ENCODE results near the gene FGD4.

The FGD4 gene

DNA sequence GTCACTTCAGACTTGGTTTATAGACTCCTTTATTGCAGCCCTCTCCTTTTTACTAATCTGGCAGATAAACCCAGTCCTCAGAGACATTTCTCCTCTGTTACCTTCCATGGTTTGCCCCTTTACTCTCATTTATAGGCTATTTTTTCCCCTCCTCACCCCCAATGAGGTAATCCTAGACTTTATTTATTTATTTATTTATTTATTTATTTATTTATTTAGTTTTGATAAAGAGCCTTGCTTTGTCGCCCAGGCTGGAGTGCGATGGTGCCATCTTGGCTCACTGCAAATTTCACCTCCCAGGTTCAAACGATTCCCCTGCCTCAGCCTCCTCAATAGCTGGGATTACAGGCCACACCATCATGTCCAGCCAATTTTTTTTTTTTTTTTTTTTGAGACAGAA is 8.4 kb downstream of the FGD4 start:
- no peak for DNase-seq (ENCODE audit: low read depth)

- no peak for DNase-seq (ENCODE audit: low read depth)
These were observed 14.1 kb downstream of the FGD4 start for GRCh38 chr12:32413412-32413811.

DNA sequence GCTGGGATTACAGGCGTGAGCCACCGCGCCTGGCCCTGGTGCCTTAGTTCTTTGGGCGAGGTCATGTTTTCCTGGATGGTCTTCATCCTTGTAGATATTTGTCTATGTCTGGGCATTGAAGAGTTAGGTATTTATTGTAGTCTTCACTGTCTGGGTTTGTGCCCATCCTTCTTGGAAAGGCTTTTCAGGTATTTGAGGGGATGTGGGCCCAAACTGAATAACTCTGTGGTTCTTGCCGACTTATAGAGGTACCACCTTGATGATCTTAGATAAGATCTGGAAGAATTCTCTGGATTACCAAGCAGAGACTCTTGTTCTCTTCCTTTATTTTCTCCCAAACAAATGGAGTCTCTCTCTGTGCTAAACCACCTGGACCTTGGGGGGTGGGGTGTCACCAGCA is 18.9 kb downstream of the FGD4 start:
- DNase-seq (ENCODE audit: low read depth): no peak

DNA sequence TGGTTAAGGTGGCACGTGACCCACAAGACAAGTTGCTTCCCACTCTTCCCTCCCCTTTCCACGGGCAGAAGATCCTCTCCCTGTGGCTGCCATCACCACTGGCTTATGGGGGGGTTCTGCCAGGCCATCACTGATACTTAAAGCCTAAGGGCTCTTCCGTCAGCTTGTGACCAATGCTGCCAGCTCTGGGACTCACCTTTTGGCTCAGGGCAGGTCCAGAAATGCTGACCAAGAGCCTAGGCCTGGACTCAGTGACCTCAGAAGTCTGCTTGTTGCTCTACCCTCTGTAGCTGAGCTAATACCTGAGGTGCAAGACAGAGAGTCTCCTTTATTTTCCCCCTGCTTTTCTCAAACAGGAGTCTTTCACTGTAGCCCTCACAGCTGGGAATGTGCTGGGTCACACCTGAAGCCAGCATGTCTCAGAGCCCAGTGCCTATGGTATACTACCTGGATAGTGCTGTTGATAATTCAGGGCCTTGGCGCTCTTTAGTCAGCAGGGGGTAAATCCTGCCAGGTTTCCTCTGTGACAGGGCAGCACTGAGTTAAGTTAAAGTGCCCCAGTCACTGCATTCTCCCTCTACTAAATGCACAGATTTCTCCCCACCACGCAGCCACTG is 19.7 kb downstream of the FGD4 start:
- DNase-seq (ENCODE audit: low read depth): no peak

GRCh38 chr12:32419520-32419960 is 20.2 kb downstream of the FGD4 start:
- no peak for DNase-seq (ENCODE audit: low read depth)

DNA sequence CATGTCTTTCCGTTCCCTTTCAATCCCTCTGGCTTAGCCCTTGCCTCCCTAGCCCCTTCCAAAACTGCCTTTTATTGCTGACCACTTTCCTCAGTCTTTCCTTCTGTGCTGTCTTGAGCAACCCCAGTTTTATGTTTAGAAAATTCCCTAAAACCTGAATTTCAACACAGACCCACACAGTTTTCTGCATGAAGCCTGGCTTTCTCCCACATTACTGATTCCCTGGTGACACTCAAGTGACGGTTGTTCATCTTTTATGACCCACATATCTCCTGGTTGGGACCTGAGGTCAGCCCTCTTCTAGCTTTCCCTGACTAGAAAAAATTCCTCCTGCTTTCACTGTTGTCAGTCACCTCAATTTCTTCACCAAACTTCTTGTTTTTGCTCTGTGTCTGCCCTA is 21.0 kb downstream of the FGD4 start:
- no peak for DNase-seq (ENCODE audit: low read depth)

DNA sequence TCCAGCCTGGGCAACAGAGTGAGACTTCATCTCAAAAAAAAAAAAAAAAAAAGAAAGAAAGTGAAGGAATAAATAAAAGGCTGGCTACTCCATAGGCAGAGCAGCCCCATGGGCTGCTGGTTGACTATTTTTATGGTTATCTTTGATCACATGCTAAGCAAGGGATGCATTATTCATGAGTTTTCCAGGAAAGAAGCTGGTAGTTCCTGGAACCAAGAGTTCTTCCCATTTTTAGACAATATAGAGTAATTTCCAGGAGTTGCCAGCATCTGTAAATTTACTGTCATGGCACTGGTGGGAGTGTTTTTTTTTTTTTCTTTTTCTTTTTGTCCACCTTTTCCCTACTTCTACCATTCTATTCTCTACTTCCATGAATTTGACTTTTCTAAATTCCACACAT is 24.2 kb downstream of the FGD4 start:
- DNase-seq (ENCODE audit: low read depth): no peak

- DNase-seq (ENCODE audit: low read depth): no peak
These were observed 31.7 kb downstream of the FGD4 start for GRCh38 chr12:32431025-32431424.

DNA sequence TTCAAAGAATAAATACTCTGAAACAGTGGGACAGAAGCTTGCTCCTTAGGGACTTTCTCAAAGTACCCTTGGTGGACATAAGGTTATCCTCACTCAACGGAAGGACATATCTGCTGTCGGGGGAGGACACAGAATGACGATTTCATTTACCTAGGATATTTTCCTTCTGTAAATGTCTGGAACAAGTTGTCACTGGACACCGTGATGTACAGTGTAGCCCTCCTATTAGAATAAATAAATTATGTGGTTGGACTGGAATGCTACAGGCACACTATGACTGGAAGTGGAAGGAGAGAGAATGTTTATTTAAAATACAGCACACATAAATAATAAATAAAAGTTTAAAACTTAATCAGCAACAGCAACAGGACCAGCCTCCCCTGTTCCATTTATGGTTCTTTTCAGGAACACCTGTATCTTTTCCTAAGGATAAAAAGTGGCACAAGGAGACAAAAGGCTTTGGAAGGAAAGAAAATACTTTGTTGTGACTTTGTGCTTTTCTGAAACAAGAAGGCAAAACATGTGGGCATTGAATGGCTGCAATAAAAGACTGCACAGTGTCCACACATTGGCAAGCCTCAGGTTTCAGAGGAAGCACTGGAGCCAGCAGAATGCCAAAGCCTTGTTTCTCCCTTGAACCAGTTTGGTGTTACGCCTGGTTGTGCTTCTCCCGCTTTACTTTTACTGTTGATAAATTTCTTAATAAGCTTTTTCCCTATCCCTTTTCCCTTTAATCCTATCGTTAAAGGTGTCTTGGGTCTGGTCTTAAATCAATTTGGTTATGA is 36.8 kb downstream of the FGD4 start:
- peak; percentile 55 for DNase-seq (ENCODE audit: low read depth)

GRCh38 chr12:32437095-32437515 is 37.7 kb downstream of the FGD4 start:
- DNase-seq (ENCODE audit: low read depth): peak; percentile 95

GRCh38 chr12:32440120-32440865 is 40.9 kb downstream of the FGD4 start:
- DNase-seq (ENCODE audit: low read depth): no peak

- DNase-seq (ENCODE audit: low read depth): no peak
These were observed 44.1 kb downstream of the FGD4 start for GRCh38 chr12:32443491-32443890.

- peak; percentile 90 for DNase-seq (ENCODE audit: low read depth)
These were observed 45.5 kb downstream of the FGD4 start for GRCh38 chr12:32444895-32445294.

GRCh38 chr12:32445356-32445755 is 46.0 kb downstream of the FGD4 start:
- no peak for DNase-seq (ENCODE audit: low read depth)

- no peak for DNase-seq (ENCODE audit: low read depth)
These were observed 47.2 kb downstream of the FGD4 start for GRCh38 chr12:32446316-32447119.

- no peak for DNase-seq (ENCODE audit: low read depth)
These were observed 49.2 kb downstream of the FGD4 start for GRCh38 chr12:32448586-32448985.

DNA sequence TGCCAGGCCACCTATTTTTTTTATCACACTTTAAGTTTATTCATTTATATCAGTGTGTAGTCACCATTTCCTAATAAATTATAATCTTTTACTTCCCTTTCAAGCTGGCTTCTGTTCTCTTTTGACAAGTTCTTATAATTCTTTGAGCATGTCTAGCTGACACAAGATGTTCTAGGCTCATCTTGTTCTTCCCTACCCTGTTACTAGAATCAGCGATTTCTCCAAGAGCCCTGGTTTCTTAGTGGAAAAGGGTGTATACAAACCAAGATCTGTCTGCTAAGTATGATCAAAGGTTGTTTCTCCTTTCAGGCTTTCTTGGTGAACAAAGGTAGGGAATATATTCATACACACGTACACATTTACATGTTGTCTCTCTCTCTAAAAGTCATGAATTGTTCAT is 51.0 kb downstream of the FGD4 start:
- no peak for DNase-seq (ENCODE audit: low read depth)

DNA sequence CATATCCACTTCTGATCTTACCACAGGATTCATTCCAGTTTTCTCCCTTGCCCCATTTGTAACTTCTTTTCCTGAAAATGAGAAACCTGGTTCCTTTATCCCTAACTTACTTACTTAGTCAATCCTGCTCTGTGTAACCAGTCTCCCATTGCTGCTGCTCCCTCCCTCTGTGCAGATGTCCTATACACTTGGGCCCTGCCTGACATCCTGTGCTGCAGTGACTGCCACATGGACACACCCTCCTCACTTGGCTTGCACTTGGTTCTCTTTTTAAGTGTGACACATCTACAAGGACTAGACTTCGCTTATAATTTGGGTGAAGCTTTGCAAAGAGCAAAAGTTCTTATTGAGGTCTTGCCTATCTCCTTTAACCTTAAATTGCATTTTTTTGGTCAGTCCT is 51.4 kb downstream of the FGD4 start:
- DNase-seq (ENCODE audit: low read depth): no peak

DNA sequence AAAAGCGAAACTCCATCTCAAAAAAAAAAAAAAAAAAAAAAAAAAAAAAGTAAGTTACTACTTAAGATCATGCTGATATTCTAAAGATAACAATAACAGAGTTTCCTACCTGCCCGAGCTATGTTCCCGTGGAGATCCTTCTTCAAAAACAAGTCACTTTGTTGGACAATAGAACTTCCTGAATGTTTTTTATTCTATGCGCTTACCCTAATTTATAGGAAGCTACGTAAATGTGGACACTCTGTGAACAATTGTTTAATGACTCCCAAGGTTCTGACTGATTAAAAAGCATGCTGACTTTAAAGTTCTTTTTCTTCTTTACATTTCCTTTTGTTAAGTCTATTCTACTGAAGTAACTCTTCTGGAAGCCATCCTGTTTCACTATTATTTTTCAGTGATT is 52.5 kb downstream of the FGD4 start:
- no peak for DNase-seq (ENCODE audit: low read depth)

DNA sequence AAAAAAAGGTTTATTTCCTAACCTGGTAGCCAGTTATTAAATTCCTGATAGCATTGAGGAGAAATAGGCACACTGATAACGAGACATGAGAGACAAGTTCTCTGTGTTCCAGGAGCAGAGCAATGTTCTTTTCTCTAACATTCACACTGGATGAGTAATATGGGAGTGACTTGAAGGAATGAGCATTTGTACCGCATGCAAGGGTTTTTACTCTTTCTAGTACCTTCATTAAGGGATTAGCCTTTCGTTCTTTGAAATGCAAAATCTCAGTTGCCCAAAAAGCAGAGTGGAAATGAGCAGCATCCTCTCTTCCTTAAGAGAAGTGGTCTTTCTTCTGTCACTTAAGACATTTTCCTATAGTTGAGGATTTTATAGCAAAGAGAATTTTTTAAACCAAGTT is 54.7 kb downstream of the FGD4 start:
- DNase-seq (ENCODE audit: low read depth): no peak

DNA sequence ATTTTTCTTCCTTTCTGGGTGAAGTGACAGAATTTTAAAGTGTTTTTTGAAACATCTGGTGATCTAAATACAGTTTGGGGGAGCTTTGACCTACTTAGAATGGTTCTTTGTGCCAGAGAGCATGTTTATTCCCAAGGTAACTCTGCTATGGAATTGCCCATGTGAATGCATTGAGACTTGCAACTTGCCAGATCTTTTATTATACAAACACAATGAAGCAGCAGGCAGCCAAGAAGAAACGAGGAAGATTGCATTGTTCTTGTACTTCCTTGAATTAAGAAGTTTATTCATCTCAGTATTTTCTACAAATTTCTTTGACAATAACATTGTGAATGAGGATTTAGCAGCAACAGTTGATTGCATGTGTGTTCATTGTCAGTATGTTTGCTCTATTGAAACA is 55.5 kb downstream of the FGD4 start:
- no peak for DNase-seq (ENCODE audit: low read depth)

DNA sequence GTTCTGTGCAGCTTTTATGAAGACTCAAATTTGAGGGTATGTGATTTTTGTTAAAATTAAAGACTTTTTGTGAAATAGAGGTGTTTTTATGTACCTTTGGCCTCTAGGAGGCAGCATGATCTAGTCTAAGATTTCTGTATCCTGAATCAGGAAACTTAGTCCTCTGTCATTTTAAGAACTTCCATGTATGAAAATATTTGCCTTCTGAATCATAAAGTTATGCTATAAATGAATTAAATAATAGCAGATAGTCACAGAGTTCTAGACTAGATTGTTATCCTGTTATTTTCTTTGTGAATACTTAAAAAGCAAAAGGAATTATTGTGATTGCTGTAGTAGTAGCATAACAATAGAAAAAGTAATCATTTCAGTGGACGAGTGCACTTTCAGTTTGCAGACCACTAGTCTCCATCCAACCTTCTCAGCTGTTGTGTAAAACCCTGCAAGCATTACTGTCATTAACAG is 56.3 kb downstream of the FGD4 start:
- no peak for DNase-seq (ENCODE audit: low read depth)
